ENCODE data around the gene AP3D1.

AP3D1 gene

GRCh38 chr19:2186071-2186846 lies 34.9 kb upstream of the AP3D1 start:
- Histone ChIP-seq H4K20me1 (ENCODE audit: insufficient read depth, low read length) (peaks cover 81% of the 10 kb centered on the region), H3K4me3 (ENCODE audit: low read length) (no peak overlapping the region), H3K9ac (ENCODE audit: low read length) (no peak overlapping the region), H3K36me3 (replicated peaks; ENCODE audit: low read depth, low read length) (peaks cover 60% of the 10 kb centered on the region), H3K27ac (ENCODE audit: low read length) (no peak overlapping the region), H3K79me2 (ENCODE audit: low read length) (peaks cover 64% of the 10 kb centered on the region), H2AFZ (ENCODE audit: low read depth, low read length) (no peak overlapping the region), H3K4me1 (ENCODE audit: low read length) (peaks cover 26% of the 10 kb centered on the region), H3K27me3 (ENCODE audit: low read depth, low read length) (no peaks in the 10 kb centered on the region), H3K9me3 (ENCODE audit: insufficient read depth, low read length) (no peaks in the 10 kb centered on the region), H3K4me2 (ENCODE audit: low read length) (no peak overlapping the region)
- no peak for TF ChIP-seq EZH2phosphoT487 (IDR thresholded peaks at IDR 0.05; ENCODE audit: low read depth)
- no peak for TF ChIP-seq CTCF (IDR thresholded peaks at IDR 0.05; ENCODE audit: low read depth, low read length)

GRCh38 chr19:2185734-2186070 lies 34.3 kb upstream of the AP3D1 start:
- Histone ChIP-seq H3K9me3 (ENCODE audit: insufficient read depth, low read length) (no peaks in the 10 kb centered on the region), H3K9ac (ENCODE audit: low read length) (no peak overlapping the region), H3K4me1 (ENCODE audit: low read length) (peaks cover 26% of the 10 kb centered on the region), H3K27ac (ENCODE audit: low read length) (no peak overlapping the region), H4K20me1 (ENCODE audit: insufficient read depth, low read length) (peaks cover 86% of the 10 kb centered on the region), H2AFZ (ENCODE audit: low read depth, low read length) (no peak overlapping the region), H3K27me3 (ENCODE audit: low read depth, low read length) (no peaks in the 10 kb centered on the region), H3K4me2 (ENCODE audit: low read length) (no peak overlapping the region), H3K4me3 (ENCODE audit: low read length) (no peak overlapping the region), H3K36me3 (replicated peaks; ENCODE audit: low read depth, low read length) (peaks cover 60% of the 10 kb centered on the region), H3K79me2 (ENCODE audit: low read length) (peaks cover 69% of the 10 kb centered on the region)
- TF ChIP-seq CTCF (IDR thresholded peaks at IDR 0.05; ENCODE audit: low read depth, low read length), result no peak
- no peak for TF ChIP-seq EZH2phosphoT487 (IDR thresholded peaks at IDR 0.05; ENCODE audit: low read depth)

- no peak for TF ChIP-seq EZH2phosphoT487 (IDR thresholded peaks at IDR 0.05; ENCODE audit: low read depth)
- TF ChIP-seq CTCF (IDR thresholded peaks at IDR 0.05; ENCODE audit: low read depth, low read length), result no peak
- Histone ChIP-seq H3K79me2 (ENCODE audit: low read length) (peaks cover 78% of the 10 kb centered on the region), H3K9me3 (ENCODE audit: insufficient read depth, low read length) (no peaks in the 10 kb centered on the region), H3K9ac (ENCODE audit: low read length) (no peak overlapping the region), H3K27ac (ENCODE audit: low read length) (no peak overlapping the region), H3K36me3 (replicated peaks; ENCODE audit: low read depth, low read length) (peaks cover 52% of the 10 kb centered on the region), H3K4me2 (ENCODE audit: low read length) (no peak overlapping the region), H3K27me3 (ENCODE audit: low read depth, low read length) (no peaks in the 10 kb centered on the region), H3K4me3 (ENCODE audit: low read length) (no peak overlapping the region), H3K4me1 (ENCODE audit: low read length) (peaks cover 26% of the 10 kb centered on the region), H4K20me1 (ENCODE audit: insufficient read depth, low read length) (peaks cover 91% of the 10 kb centered on the region), H2AFZ (ENCODE audit: low read depth, low read length) (no peak overlapping the region)
These were observed 33.1 kb upstream of the AP3D1 start for GRCh38 chr19:2184422-2184975.

GRCh38 chr19:2181633-2181997 lies 30.2 kb upstream of the AP3D1 start:
- Histone ChIP-seq H3K27ac (ENCODE audit: low read length) (no peak overlapping the region), H3K79me2 (ENCODE audit: low read length) (peaks cover 87% of the 10 kb centered on the region), H3K27me3 (ENCODE audit: low read depth, low read length) (no peaks in the 10 kb centered on the region), H3K4me1 (ENCODE audit: low read length) (peaks cover 13% of the 10 kb centered on the region), H3K9ac (ENCODE audit: low read length) (no peak overlapping the region), H3K36me3 (replicated peaks; ENCODE audit: low read depth, low read length) (peaks cover 35% of the 10 kb centered on the region), H3K9me3 (ENCODE audit: insufficient read depth, low read length) (no peaks in the 10 kb centered on the region), H4K20me1 (ENCODE audit: insufficient read depth, low read length) (peaks cover 88% of the 10 kb centered on the region), H3K4me3 (ENCODE audit: low read length) (no peak overlapping the region), H2AFZ (ENCODE audit: low read depth, low read length) (no peak overlapping the region), H3K4me2 (ENCODE audit: low read length) (no peak overlapping the region)
- TF ChIP-seq CTCF (IDR thresholded peaks at IDR 0.05; ENCODE audit: low read depth, low read length), result no peak
- TF ChIP-seq EZH2phosphoT487 (IDR thresholded peaks at IDR 0.05; ENCODE audit: low read depth), result no peak

All from OCI-LY3 (cell line).